Measurements from ENCODE around the gene NRN1.
A peak's percentile ranks its signal among the peaks of the same experiment; 100 is the strongest.

GRCh38 chr6:5995949-5996713 lies 10.6 kb downstream of the NRN1 start:
- TF ChIP-seq, protein P1, sequence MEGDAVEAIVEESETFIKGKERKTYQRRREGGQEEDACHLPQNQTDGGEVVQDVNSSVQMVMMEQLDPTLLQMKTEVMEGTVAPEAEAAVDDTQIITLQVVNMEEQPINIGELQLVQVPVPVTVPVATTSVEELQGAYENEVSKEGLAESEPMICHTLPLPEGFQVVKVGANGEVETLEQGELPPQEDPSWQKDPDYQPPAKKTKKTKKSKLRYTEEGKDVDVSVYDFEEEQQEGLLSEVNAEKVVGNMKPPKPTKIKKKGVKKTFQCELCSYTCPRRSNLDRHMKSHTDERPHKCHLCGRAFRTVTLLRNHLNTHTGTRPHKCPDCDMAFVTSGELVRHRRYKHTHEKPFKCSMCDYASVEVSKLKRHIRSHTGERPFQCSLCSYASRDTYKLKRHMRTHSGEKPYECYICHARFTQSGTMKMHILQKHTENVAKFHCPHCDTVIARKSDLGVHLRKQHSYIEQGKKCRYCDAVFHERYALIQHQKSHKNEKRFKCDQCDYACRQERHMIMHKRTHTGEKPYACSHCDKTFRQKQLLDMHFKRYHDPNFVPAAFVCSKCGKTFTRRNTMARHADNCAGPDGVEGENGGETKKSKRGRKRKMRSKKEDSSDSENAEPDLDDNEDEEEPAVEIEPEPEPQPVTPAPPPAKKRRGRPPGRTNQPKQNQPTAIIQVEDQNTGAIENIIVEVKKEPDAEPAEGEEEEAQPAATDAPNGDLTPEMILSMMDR (IDR thresholded peaks at IDR 0.05), result peak in 2 of 6 experiments; percentile 12 to 16
- TF ChIP-seq POLR2A (IDR thresholded peaks at IDR 0.05), result no peak

All from adrenal gland (tissue), 5 donors.